Stimulated activated CD4-positive, alpha-beta T cell treated with anti-CD3 and anti-CD28 coated beads, TNF-alpha, amount 100 ng/mL, for 24 hours (primary cell): ENCODE results near the gene RXRA.

Experiments used
- DNase-seq, 3 experiments: peaks; one replicate each; pipeline ENCODE4 v3.0.0-alpha.2; 2020; ENCODE audit warnings: low read depth in 3 of 3

RXRA gene

GRCh38 chr9:134367061-134367460, 40.8 kb downstream of the RXRA start:
- DNase-seq = no peak

- no peak for DNase-seq
Observed at GRCh38 chr9:134367791-134368490, 41.7 kb downstream of the RXRA start.

- DNase-seq = no peak
Observed at GRCh38 chr9:134368571-134368970, 42.3 kb downstream of the RXRA start.

GRCh38 chr9:134369416-134370212, 43.4 kb downstream of the RXRA start:
- DNase-seq = no peak

GRCh38 chr9:134370213-134370492, 43.9 kb downstream of the RXRA start:
- no peak for DNase-seq

- no peak for DNase-seq
Observed at GRCh38 chr9:134370638-134371037, 44.4 kb downstream of the RXRA start.

- no peak for DNase-seq
Observed at GRCh38 chr9:134371731-134372130, 45.5 kb downstream of the RXRA start.

- no peak for DNase-seq
Observed at GRCh38 chr9:134372581-134373267, 46.5 kb downstream of the RXRA start.

GRCh38 chr9:134373269-134373668, 47.0 kb downstream of the RXRA start:
- no peak for DNase-seq

- no peak for DNase-seq
Observed at GRCh38 chr9:134373953-134374300, 47.7 kb downstream of the RXRA start.

GRCh38 chr9:134374301-134375010, 48.2 kb downstream of the RXRA start:
- no peak for DNase-seq

GRCh38 chr9:134375011-134375390, 48.7 kb downstream of the RXRA start:
- no peak for DNase-seq

GRCh38 chr9:134375430-134376385, 49.5 kb downstream of the RXRA start:
- no peak for DNase-seq

GRCh38 chr9:134376386-134377142, 50.3 kb downstream of the RXRA start:
- no peak for DNase-seq

- DNase-seq = no peak
Observed at GRCh38 chr9:134377143-134377484, 50.9 kb downstream of the RXRA start.

GRCh38 chr9:134377976-134378375, 51.7 kb downstream of the RXRA start:
- no peak for DNase-seq

- no peak for DNase-seq
Observed at GRCh38 chr9:134378901-134379338, 52.7 kb downstream of the RXRA start.

GRCh38 chr9:134379831-134380365, 53.6 kb downstream of the RXRA start:
- no peak for DNase-seq

- no peak for DNase-seq
Observed at GRCh38 chr9:134380542-134381271, 54.5 kb downstream of the RXRA start.

- no peak for DNase-seq
Observed at GRCh38 chr9:134381272-134381661, 55.0 kb downstream of the RXRA start.
